Hematopoietic multipotent progenitor cell treated with erythropoietin and hydrocortisone succinate and interleukin-3 and kit ligand, for 8 days (in vitro differentiated cells): Measurements from ENCODE around the gene C2orf76.

Experiments used
- DNase-seq: peaks from one replicate; pipeline ENCODE4 v3.0.0-alpha.2; 2015

The C2orf76 gene

DNA sequence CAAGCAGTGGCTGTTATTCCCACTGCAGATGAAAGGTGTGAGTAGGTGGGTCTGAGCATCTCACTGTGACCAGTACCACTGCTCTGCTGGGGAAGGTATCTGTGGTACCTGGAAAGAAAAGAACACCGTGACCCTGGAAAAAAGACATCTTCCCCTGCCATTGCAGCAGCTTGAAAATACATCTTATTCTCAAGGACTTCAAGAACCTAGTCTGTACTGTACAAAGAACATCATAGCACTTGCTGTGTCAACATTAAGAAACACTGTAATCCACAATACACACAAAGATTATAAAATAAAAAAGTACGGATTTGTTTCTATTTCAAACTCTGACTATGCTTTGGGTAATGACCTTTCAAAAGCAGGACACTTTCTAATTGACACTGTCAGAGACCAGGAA lies 28.9 kb downstream of the C2orf76 start:
- DNase-seq: no peak

DNA sequence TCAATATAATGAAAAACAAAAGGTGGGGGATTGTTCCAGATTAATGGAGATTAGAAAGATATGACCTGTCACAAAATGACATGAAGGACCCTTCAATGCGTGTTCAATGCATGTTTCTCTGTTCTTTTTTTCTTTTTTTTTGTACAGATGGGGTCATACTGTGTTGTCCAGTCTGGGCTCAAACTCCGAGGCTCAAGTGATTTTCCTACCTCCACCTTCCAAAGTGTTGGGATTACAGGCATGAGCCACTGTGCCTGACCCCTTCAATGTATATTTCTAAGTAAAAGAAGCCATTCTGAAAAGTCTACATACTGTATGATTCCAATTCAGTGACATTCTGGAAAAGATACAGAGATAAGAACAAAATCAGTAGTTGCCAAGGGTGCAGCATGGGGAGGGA lies 32.8 kb downstream of the C2orf76 start:
- no peak for DNase-seq

- DNase-seq: no peak
Measured at GRCh38 chr2:119333360-119333759, 33.3 kb downstream of the C2orf76 start.

DNA sequence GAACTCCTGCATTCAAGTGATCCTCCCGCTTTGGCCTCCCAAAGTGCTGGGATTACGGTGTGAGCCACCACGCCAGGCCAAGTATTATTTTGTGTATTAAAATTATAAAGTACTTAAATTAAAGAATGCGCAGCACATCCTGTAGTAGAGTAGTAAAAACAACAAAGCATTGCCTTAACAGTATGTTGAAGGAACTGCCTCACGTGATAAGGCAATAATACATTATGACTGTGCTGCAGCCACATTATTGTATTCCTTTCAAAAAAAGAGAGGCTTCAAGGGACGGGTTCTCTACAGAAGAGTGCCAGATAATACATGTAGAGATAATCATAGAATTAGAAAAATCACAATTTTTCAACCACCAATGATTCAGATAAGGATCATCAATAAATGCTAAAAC lies 33.7 kb downstream of the C2orf76 start:
- DNase-seq: no peak

- DNase-seq: no peak
Measured at GRCh38 chr2:119327431-119327830, 39.2 kb downstream of the C2orf76 start.

DNA sequence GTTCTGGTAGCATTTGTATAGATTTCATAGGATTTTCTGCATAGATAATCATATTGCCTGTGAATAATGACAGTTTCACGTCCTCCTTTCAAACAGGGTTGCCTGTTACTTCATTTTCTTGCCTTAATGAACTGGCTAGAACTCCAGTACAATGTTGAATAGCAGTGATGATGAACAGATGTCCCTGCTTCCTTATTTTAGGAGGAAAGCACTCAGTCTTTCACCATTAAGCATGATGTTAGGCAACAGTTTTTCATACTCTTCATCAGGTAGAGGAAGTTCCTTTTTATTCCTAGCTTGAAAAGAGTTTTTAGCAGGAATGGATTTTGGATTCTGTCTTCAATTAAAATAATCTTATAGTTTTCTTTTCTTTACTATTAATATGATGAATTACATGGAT lies 39.7 kb downstream of the C2orf76 start:
- no peak for DNase-seq

GRCh38 chr2:119324685-119325270 lies 41.9 kb downstream of the C2orf76 start:
- no peak for DNase-seq

GRCh38 chr2:119323459-119323858 lies 43.2 kb downstream of the C2orf76 start:
- no peak for DNase-seq

- DNase-seq: no peak
Measured at GRCh38 chr2:119319593-119319992, 47.0 kb downstream of the C2orf76 start.

- no peak for DNase-seq
Measured at GRCh38 chr2:119317554-119317953, 49.1 kb downstream of the C2orf76 start.

- no peak for DNase-seq
Measured at GRCh38 chr2:119316066-119316465, 50.6 kb downstream of the C2orf76 start.

GRCh38 chr2:119315241-119315925 lies 51.3 kb downstream of the C2orf76 start:
- no peak for DNase-seq

- DNase-seq: no peak
Measured at GRCh38 chr2:119311831-119312230, 54.8 kb downstream of the C2orf76 start.

GRCh38 chr2:119311371-119311770 lies 55.3 kb downstream of the C2orf76 start:
- DNase-seq: no peak

DNA sequence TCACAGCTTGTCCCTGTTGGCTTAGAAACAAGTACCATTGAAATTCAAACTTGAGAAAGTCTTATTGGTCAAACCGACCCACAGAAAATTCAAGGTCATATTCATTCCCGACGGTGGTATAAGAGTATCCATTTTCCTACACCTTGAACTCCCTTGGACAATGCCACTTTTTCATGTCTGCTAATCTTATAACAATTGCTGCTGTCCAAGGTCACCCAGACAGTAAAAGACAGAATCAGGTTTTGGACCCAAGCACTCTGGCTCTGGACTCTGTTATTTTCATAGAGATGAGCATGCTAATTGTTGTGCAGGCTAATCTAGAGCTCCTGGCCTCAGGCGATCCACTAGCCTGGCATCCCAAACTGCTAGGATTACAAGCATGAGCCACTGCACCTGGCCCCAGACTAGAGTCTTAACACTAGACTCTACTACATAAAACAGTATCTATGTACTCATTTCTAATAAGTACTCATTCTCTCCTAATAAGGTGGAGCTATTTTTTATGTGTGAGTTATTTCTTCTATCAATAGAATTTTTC lies 57.8 kb downstream of the C2orf76 start:
- DNase-seq: no peak

DNA sequence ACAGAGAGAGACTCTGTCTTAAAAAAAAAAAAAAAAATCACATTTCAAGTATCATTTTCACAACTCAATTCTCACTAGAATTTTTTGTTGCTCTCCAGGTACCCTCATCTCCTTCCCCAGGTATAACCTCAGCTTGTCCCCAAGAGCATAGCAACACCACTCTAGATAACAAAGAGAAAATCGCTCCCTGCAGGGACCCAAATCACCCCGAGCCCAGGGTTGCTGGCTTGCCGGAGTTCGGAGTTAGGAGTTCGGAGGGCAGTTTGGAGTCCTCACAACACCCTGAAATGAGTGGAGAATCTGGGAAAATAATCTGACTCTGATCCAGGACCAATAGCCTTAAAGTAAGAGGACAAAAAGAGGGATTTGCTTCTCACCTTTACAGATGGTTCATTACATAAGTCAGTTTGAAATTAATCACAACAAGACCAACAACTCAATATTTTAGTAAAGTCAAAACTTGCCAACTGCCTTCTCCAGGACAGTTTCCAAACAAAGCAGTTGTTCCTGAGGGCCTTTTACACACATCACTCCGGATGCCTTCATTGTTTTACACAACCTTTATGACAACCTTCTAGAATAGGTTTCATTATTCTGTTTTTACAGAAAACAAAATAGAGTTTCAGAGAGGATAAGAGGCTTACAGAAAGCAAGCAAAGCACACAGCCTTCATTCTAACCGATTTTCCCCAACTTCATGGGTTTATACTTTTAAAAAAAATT lies 59.1 kb downstream of the C2orf76 start:
- DNase-seq: no peak

- DNase-seq: no peak
Measured at GRCh38 chr2:119306196-119306590, 60.4 kb downstream of the C2orf76 start.

DNA sequence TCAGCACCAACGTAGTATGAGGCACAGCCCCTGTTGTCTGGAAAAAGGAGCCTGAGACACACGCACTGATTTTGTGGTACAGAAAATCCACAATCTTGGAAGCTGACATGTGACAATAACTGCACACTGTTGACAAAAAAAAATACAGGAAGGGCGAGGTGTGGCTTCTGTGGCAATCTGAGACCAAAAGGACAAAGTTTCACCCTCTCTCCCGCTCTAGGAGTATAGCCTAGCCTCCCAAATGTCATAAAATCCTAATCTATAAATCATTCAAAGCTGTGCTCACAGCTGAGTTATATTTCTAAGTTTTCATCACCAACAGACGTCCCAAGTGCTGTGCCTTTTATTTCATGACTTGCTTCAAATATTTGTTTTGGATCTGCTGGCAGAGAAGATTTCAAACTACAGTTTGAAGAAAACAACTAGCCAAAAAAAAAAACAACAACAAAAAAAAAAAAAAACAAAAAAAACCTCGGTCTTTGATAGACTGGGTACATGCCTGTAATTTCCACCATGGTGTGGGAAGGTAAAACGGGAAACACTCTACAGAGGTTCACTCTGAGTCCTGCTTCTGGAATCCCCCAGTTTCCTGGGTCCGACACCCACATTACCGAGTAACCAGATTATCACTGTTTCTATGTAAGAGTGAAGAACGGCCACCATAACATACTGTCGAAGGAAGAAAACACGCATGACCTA lies 61.0 kb downstream of the C2orf76 start:
- DNase-seq: no peak

GRCh38 chr2:119304847-119305246 lies 61.8 kb downstream of the C2orf76 start:
- no peak for DNase-seq

DNA sequence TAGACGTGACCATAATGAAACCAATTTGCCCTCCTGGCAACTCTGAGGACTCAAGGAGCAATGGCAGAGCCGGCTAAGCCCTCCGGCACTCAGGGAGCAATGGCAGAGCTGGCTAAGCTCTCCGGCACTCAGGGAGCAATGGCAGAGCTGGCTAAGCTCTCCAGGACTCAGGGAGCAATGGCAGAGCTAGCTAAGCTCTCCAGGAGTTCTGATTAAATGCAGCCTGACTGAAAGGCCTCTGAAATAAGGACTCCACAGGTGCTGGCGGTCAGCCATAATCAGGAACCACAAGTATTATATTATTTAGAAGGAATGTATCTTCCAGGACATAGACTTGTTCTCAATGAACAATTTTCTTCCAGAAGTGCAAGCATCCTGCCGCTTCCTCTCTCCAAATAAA lies 65.2 kb downstream of the C2orf76 start:
- no peak for DNase-seq

DNA sequence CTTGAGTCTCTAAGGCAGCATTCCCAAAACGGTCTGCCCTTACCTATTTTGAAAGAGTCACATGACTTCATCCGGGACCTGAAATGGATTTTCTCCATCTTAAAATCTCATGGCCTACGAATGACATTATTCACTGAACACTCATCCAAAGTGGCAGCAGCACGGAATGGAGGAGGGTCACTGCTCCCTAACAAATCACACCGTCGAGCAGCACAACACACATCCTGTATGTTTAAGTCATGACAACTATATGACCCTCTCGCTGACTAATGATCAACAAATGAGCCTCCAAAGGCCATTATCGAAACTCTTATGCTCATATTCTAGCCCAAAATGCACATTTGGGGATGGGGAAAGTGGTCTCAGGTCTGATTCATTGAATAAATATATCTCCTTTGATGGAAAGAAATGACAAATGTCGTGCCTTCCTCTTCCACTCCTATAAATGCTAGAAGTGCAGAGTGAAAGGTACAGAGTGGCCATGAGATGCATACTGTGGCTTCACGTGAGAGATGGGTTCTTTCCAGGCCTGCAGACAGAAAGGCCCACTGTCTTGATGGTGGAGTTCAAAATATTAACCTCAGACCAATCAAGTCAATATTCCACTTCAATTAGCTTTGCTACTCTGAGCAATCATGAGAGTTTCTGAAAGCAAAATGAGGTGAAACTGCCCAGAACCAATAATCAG lies 70.8 kb downstream of the C2orf76 start:
- DNase-seq: no peak

DNA sequence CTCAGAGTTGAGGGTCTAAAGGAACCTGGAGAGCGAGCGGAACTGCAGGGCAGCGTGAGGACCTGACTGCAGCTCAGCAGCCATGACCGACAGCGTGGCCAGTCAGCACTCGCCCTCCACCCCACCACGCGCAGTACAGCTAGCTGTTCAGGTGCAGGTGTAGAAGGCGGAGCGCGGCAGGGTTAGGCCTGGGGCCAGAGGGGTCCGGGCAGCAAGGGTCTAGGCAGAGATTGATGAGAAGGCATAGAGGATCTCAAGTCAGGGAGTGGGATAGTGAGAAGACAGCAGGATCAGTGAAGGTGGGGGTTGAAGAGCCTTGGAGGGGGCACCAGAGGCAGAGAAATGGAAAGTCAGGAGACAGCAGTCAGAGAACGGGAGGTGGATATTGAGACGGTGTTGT lies 72.0 kb downstream of the C2orf76 start:
- no peak for DNase-seq

DNA sequence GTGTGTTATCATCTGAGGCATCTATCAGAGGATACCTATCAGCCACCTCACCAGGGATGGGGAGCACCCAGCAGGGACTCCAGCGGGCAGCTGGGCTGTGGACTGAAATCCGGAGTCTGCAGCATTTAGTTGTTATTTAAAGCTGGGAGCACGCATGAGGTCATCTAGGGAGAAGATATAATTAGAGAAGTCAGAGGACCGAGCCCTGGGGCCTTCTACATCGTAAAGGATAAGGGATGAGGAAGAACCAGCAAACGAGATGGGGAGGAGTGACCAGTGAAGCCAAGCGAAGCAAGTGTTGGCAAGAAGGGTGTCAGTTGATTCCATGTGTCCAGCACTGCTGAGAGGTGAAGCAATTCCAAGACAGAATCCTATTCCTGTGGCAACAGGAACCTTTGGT lies 72.7 kb downstream of the C2orf76 start:
- no peak for DNase-seq
